SK-N-SH treated with all-trans-retinoic acid at 6 μM for 48 hours (cell line): ENCODE data around the gene AGR2.

Experiments
- ATAC-seq: fragments of 200-7000 bp; cut with Tn5 transposase; 3 replicates; pipeline ENCODE4 v1.9.1; 2020; ENCODE audit warnings: mild to moderate bottlenecking, moderate library complexity
- ARNTL ChIP-seq: fragments of 450-650 bp; formaldehyde crosslinking; IDR thresholded peaks from 2 replicates; pipeline ENCODE4 v1.5.0; 2020; ENCODE audit warnings: low read depth, mild to moderate bottlenecking, moderate library complexity, borderline replicate concordance
- BACH2 ChIP-seq: fragments of 250-450 bp; sonication (Bioruptor Pico); IDR thresholded peaks from 2 replicates; pipeline ENCODE4 v1.9.0; 2021; ENCODE audit warnings: mild to moderate bottlenecking, borderline replicate concordance
- CSDC2 ChIP-seq: fragments of 250-450 bp; sonication (Bioruptor Pico); IDR thresholded peaks from 2 replicates; pipeline ENCODE4 v1.5.0; 2020; ENCODE audit warnings: mild to moderate bottlenecking, moderate library complexity
- ESRRG ChIP-seq: fragments of 250-450 bp; sonication (Bioruptor Pico); IDR thresholded peaks from 2 replicates; pipeline ENCODE4 v1.6.1; 2021; ENCODE audit warnings: mild to moderate bottlenecking
- GLIS3 ChIP-seq: fragments of 250-450 bp; sonication (Bioruptor Pico); IDR thresholded peaks from 2 replicates; pipeline ENCODE4 v1.5.0; 2020; ENCODE audit warnings: mild to moderate bottlenecking, moderate library complexity
- ISL1 ChIP-seq: fragments of 250-450 bp; sonication (Bioruptor Pico); IDR thresholded peaks from 2 replicates; pipeline ENCODE4 v2.1.2; 2022; ENCODE audit warnings: mild to moderate bottlenecking, moderate library complexity
- PPARA ChIP-seq: fragments of 250-450 bp; sonication (Bioruptor Pico); IDR thresholded peaks from 2 replicates; pipeline ENCODE4 v1.5.0; 2020; ENCODE audit warnings: mild to moderate bottlenecking, borderline replicate concordance
- RARB ChIP-seq: fragments of 250-450 bp; sonication (Bioruptor Pico); IDR thresholded peaks from 2 replicates; pipeline ENCODE4 v1.8.0; 2021; ENCODE audit warnings: mild to moderate bottlenecking, moderate library complexity
- TCF4 ChIP-seq: fragments of 250-450 bp; sonication (Bioruptor Pico); IDR thresholded peaks from 2 replicates; pipeline ENCODE4 v1.8.0; 2021; ENCODE audit warnings: mild to moderate bottlenecking, moderate library complexity, borderline replicate concordance
- TOX ChIP-seq: fragments of 250-450 bp; sonication (Bioruptor Pico); IDR thresholded peaks from 2 replicates; pipeline ENCODE4 v1.8.0; 2021; ENCODE audit warnings: mild to moderate bottlenecking, moderate library complexity, borderline replicate concordance
- ZFP3 ChIP-seq: fragments of 250-450 bp; sonication (Bioruptor Pico); IDR thresholded peaks from 2 replicates; pipeline ENCODE4 v1.5.0; 2020; ENCODE audit warnings: mild to moderate bottlenecking, moderate library complexity
- ZFP30 ChIP-seq: fragments of 450-650 bp; formaldehyde crosslinking; IDR thresholded peaks from 2 replicates; pipeline ENCODE4 v1.5.0; 2022; ENCODE audit warnings: mild to moderate bottlenecking, moderate library complexity
- ZNF565 ChIP-seq: fragments of 450-650 bp; formaldehyde crosslinking; conservative IDR thresholded peaks from 2 replicates; pipeline ENCODE4 v1.5.0; 2020; ENCODE audit warnings: low read depth, mild to moderate bottlenecking, moderate library complexity
- TF ChIP-seq, protein P1 (sequence below): fragments of 250-450 bp; sonication (Bioruptor Pico); IDR thresholded peaks from 2 replicates; pipeline ENCODE4 v1.8.0; 2021; ENCODE audit warnings: low read depth, mild to moderate bottlenecking, moderate library complexity, borderline replicate concordance
- TF ChIP-seq, protein P2 (sequence below): fragments of 250-450 bp; sonication (Bioruptor Pico); IDR thresholded peaks from 2 replicates; pipeline ENCODE4 v1.5.1; 2020; ENCODE audit warnings: low read depth, mild to moderate bottlenecking, moderate library complexity
- TF ChIP-seq, protein P3 (sequence below): fragments of 250-450 bp; sonication (Bioruptor Pico); IDR thresholded peaks from 2 replicates; pipeline ENCODE4 v1.8.0; 2020; ENCODE audit warnings: mild to moderate bottlenecking, moderate library complexity, borderline replicate concordance
- TF ChIP-seq, protein P4 (sequence below): fragments of 250-450 bp; sonication (Bioruptor Pico); IDR thresholded peaks from 2 replicates; pipeline ENCODE4 v1.5.1; 2021; ENCODE audit warnings: mild to moderate bottlenecking, moderate library complexity
- TF ChIP-seq, protein P5 (sequence below): fragments of 250-450 bp; sonication (Bioruptor Pico); IDR thresholded peaks from 2 replicates; pipeline ENCODE4 v1.5.0; 2020; ENCODE audit warnings: mild to moderate bottlenecking, moderate library complexity

Gene AGR2

DNA sequence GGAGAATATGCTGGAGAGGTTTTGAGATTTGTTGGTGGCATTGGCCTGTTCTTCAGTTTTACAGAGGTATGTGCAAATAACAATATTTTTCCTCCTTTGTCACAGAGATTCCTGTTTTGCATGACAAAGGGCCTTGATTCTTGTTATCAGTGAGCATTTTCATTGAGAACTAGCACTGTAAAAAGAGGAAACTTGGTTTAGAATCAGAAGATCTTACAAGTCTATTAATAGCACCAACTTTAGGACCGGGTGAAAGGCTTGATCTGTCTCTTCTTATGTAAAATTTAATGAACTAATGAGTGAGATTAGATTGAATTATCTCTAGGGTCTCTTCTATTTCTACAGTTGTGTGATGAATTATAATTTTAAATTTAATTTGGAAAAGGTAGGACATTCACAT lies 25.7 kb downstream of the AGR2 start:
- no peak for TF ChIP-seq ZFP3 (CRISPR knock-in tag)
- TF ChIP-seq, protein P1, sequence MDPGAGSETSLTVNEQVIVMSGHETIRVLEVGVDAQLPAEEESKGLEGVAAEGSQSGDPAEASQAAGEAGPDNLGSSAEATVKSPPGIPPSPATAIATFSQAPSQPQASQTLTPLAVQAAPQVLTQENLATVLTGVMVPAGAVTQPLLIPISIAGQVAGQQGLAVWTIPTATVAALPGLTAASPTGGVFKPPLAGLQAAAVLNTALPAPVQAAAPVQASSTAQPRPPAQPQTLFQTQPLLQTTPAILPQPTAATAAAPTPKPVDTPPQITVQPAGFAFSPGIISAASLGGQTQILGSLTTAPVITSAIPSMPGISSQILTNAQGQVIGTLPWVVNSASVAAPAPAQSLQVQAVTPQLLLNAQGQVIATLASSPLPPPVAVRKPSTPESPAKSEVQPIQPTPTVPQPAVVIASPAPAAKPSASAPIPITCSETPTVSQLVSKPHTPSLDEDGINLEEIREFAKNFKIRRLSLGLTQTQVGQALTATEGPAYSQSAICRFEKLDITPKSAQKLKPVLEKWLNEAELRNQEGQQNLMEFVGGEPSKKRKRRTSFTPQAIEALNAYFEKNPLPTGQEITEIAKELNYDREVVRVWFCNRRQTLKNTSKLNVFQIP (CRISPR knock-in tag): no peak
- no peak for TF ChIP-seq TCF4 (CRISPR knock-in tag)
- TF ChIP-seq, protein P2, sequence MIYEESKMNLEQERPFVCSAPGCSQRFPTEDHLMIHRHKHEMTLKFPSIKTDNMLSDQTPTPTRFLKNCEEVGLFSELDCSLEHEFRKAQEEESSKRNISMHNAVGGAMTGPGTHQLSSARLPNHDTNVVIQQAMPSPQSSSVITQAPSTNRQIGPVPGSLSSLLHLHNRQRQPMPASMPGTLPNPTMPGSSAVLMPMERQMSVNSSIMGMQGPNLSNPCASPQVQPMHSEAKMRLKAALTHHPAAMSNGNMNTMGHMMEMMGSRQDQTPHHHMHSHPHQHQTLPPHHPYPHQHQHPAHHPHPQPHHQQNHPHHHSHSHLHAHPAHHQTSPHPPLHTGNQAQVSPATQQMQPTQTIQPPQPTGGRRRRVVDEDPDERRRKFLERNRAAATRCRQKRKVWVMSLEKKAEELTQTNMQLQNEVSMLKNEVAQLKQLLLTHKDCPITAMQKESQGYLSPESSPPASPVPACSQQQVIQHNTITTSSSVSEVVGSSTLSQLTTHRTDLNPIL (CRISPR knock-in tag): no peak
- TF ChIP-seq TOX: no peak
- no peak for TF ChIP-seq PPARA (CRISPR knock-in tag)
- no peak for TF ChIP-seq RARB (CRISPR knock-in tag)

DNA sequence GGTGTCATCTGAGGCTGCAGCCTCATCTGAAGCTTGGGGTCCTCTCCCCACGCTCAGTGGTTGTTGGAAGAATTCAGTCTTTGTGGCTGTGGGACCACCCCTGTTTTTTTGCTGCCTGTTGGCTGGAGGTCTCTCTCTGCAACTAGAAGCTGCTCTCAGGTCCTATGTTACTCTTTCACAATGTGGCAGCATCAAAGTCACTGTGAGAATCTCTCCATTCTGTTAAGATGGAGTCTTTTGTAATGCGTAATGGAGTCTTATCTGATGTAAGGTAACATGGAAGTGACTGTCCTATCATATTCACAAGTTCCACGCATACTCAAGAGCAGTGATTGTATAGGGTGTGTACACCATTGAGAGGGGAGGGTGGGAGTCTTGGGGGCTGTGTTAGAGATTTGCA lies 26.3 kb downstream of the AGR2 start:
- ATAC-seq: no peak
- TF ChIP-seq ZFP3 (CRISPR knock-in tag) (no peak), BACH2 (no peak), ARNTL (CRISPR knock-in tag) (no peak), RARB (CRISPR knock-in tag) (no peak), ESRRG (CRISPR knock-in tag) (no peak)
- TF ChIP-seq, protein P3, sequence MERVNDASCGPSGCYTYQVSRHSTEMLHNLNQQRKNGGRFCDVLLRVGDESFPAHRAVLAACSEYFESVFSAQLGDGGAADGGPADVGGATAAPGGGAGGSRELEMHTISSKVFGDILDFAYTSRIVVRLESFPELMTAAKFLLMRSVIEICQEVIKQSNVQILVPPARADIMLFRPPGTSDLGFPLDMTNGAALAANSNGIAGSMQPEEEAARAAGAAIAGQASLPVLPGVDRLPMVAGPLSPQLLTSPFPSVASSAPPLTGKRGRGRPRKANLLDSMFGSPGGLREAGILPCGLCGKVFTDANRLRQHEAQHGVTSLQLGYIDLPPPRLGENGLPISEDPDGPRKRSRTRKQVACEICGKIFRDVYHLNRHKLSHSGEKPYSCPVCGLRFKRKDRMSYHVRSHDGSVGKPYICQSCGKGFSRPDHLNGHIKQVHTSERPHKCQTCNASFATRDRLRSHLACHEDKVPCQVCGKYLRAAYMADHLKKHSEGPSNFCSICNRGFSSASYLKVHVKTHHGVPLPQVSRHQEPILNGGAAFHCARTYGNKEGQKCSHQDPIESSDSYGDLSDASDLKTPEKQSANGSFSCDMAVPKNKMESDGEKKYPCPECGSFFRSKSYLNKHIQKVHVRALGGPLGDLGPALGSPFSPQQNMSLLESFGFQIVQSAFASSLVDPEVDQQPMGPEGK (CRISPR knock-in tag): no peak
- TF ChIP-seq, protein P2 (CRISPR knock-in tag): no peak
- TF ChIP-seq, protein P4, sequence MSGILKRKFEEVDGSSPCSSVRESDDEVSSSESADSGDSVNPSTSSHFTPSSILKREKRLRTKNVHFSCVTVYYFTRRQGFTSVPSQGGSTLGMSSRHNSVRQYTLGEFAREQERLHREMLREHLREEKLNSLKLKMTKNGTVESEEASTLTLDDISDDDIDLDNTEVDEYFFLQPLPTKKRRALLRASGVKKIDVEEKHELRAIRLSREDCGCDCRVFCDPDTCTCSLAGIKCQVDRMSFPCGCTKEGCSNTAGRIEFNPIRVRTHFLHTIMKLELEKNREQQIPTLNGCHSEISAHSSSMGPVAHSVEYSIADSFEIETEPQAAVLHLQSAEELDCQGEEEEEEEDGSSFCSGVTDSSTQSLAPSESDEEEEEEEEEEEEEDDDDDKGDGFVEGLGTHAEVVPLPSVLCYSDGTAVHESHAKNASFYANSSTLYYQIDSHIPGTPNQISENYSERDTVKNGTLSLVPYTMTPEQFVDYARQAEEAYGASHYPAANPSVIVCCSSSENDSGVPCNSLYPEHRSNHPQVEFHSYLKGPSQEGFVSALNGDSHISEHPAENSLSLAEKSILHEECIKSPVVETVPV (CRISPR knock-in tag): no peak

More for the DNA sequence above, 25.7 kb downstream of the AGR2 start:
- ATAC-seq: no peak

DNA sequence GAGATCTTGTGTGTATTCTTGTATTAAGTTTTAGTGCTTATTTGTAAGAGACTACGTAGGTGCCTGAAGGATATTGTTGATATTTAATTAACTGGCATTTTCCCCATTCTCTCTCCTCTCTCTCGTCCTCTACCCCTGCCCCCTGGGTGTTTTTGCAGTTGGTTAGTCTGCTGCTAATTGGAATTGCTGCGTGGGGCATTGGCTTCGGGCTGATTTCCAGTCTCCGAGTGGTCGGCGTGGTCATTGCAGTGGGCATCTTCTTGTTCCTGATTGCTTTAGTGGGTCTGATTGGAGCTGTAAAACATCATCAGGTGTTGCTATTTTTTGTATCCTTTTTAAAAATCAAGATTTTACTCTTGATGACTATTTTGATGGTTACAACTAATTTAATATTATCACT lies 28.7 kb downstream of the AGR2 start:
- TF ChIP-seq ZFP3 (CRISPR knock-in tag) (no peak), BACH2 (no peak)
- no peak for ATAC-seq

DNA sequence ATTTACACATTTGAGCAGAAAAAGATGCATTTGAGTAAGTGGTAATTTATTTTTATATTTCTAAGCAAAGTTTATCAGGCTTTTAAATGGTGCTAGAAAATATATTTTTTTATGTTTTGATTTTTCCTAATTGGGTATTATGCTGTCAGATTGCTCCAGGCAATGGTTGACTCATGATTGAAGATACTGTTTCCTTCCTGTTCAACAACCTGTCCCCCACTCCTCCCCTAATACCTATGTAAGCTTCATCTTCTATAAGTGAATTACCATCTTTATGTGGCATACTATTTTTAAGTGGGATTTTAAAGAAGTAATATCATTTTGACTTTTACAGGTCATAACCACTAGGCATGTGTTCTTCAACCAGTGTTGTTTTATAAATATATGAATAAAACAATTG lies 29.8 kb downstream of the AGR2 start:
- TF ChIP-seq, protein P5, sequence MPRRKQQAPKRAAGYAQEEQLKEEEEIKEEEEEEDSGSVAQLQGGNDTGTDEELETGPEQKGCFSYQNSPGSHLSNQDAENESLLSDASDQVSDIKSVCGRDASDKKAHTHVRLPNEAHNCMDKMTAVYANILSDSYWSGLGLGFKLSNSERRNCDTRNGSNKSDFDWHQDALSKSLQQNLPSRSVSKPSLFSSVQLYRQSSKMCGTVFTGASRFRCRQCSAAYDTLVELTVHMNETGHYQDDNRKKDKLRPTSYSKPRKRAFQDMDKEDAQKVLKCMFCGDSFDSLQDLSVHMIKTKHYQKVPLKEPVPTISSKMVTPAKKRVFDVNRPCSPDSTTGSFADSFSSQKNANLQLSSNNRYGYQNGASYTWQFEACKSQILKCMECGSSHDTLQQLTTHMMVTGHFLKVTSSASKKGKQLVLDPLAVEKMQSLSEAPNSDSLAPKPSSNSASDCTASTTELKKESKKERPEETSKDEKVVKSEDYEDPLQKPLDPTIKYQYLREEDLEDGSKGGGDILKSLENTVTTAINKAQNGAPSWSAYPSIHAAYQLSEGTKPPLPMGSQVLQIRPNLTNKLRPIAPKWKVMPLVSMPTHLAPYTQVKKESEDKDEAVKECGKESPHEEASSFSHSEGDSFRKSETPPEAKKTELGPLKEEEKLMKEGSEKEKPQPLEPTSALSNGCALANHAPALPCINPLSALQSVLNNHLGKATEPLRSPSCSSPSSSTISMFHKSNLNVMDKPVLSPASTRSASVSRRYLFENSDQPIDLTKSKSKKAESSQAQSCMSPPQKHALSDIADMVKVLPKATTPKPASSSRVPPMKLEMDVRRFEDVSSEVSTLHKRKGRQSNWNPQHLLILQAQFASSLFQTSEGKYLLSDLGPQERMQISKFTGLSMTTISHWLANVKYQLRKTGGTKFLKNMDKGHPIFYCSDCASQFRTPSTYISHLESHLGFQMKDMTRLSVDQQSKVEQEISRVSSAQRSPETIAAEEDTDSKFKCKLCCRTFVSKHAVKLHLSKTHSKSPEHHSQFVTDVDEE (CRISPR knock-in tag): no peak
- TF ChIP-seq ZFP3 (CRISPR knock-in tag): no peak
- TF ChIP-seq, protein P4 (CRISPR knock-in tag): no peak
- TF ChIP-seq ISL1 (CRISPR knock-in tag): no peak
- TF ChIP-seq GLIS3 (CRISPR knock-in tag): no peak
- TF ChIP-seq BACH2: no peak
- TF ChIP-seq CSDC2: no peak
- no peak for TF ChIP-seq PPARA (CRISPR knock-in tag)
- no peak for TF ChIP-seq RARB (CRISPR knock-in tag)
- TF ChIP-seq TCF4 (CRISPR knock-in tag): no peak
- no peak for TF ChIP-seq ZFP30 (CRISPR knock-in tag)
- TF ChIP-seq ZNF565 (CRISPR knock-in tag): no peak
- TF ChIP-seq, protein P3 (CRISPR knock-in tag): no peak
- ATAC-seq: no peak
